Activated CD4-positive, CD25-positive, alpha-beta regulatory T cell treated with anti-CD3 and anti-CD28 coated beads, Interleukin-2, amount 50 U/mL, for 24 hours (primary cell): Measurements from ENCODE around the gene KLHDC9.
"Not testable (repeated sequence)": the region's sequence is repeated elsewhere in the genome, so short reads cannot be mapped to it uniquely, and the experiment has no call there.

Source experiments
- ATAC-seq, 2 donors: fragments of 150-1000 bp; cut with Tn5 transposase; one replicate each; pipeline ENCODE4 v1.10.0; 2021; ENCODE audit warnings: mild to moderate bottlenecking in 1 of 2, moderate library complexity in 1 of 2

KLHDC9 gene

DNA sequence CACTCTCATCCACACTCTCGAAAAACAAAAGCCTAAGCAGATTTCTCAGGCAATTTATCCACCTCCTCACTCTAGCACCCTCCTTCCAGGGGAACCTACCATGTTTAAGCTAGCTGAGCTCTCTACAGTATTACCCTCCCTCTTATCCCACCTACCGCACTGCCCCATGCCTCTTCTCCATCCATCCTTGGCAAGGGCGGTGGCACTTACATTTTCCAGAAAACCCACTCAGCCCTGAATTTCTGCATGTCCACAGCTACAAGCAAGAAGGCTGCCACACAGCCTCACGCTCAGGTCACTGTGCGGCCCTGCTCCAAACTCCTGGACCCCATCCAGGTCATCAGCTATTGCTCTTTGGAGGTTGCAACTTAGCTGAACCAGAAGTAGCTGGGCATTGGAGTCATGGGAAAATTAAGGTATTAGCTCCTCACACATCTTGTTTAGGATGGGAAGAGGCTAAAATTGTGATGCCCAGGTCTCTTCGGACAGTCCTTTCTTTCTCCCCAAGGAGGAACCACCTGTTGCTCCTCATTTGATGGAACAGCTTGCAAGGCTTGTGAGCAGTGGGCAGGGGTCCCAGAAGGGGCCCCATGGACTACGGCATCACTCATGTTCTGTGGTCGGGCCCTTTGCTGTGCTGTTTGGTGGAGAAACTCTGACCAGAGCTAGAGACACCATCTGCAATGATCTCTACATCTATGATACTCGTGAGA, 1.1 kb downstream of the KLHDC9 start:
- no peak for ATAC-seq

GRCh38 chr1:161100556-161100955, 2.4 kb downstream of the KLHDC9 start:
- ATAC-seq: no peak

DNA sequence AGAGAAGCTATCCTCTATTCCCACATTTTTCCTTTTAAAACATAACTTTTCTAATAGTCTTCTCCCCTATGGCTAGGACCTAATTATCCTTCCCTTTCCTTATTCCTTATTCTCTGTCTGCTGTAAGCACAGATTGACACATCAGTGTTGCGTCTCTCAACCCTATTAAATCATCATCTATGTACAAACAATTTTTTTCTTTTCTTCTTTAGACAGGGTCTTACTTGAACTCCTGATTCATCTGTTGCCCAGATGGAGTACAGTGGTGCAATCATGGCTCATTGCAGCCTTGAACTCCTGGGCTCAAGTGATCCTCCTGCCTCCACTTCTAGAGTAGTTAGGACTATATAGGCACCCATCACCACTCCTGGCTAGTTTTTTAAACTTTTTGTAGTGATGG, 8.3 kb downstream of the KLHDC9 start:
- no peak for ATAC-seq

DNA sequence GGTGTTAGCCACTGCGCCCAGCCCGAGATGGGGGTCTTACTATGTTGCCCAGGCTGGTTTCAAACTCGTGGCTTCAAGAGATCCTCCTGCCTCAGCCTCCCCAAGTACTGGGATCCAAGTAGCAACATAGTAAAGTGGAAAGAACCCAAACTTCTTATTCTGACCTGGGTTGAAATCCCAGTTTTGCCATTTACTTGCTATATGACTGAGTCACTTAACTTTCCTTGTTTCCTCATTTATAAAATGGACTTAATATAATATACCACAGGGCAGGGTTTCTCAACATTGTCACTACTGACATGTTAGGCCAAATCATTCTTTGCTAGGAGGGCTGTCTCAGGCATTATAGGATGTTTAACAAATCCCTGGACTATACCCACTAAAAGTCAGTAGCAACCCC, 13.0 kb downstream of the KLHDC9 start:
- ATAC-seq: no peak

GRCh38 chr1:161111527-161111926, 13.4 kb downstream of the KLHDC9 start:
- no peak for ATAC-seq

DNA sequence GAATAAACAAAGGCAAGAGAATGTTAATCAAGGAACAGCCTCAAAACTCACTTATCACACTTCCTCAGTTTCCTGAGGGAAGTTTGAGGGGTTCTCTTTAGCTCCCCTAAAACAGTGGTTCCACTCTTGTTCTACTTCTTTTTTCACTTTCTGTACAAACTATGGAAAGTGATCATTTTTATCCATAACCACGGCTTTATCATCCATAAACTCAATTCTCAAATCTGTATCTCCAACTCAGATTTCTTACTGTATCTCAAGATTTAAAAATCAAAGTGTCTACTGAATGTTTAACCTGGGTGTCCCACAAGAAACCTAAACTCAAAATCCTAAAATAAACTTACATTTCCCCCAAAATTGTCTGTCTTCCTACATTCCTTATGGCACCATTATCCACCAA, 15.8 kb downstream of the KLHDC9 start:
- no peak for ATAC-seq

DNA sequence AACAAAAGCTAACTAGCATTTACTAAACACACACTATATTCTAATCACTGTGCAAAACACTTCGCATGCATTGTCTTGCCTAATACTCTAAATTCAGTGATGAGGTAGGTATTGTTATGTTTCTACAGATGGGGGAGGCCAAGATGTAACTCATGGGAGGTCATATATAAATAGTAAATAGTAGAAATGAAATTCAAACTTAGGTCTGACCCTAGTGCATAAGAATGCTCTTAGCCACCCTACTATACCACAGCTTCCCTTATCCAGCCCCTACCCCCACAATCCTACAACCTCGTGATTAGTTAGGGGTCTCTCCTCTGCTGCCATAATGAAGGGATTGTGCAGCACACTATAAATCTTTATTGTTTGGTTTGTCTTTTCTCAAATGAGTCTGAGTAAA, 16.4 kb downstream of the KLHDC9 start:
- ATAC-seq: no peak

DNA sequence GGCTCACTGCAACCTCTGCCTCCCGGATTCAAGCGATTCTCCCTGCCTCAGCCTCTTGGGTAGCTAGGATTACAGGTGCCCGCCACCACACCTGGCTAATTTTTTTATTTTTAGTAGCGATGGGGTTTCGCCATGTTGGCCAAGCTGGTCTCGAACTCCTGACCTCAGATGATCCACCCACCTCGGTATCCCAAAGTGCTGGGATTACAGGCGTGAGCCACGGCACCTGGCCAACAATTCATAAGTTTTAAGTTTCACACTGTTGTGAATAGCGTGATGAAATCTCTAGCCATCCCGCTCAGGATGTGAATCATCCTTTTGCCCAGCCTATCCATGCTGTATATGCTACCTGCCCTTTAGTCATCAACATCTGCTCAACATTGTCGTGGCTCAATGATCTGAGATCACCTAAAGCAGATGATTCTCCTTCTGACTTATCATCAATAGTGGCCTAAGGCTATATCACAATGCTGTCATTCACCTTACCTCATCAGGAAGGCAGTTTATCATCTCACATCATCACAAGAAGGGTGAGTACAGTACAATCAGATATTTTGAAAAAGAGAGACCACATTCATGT, 17.1 kb downstream of the KLHDC9 start:
- ATAC-seq: peak; percentile 80

DNA sequence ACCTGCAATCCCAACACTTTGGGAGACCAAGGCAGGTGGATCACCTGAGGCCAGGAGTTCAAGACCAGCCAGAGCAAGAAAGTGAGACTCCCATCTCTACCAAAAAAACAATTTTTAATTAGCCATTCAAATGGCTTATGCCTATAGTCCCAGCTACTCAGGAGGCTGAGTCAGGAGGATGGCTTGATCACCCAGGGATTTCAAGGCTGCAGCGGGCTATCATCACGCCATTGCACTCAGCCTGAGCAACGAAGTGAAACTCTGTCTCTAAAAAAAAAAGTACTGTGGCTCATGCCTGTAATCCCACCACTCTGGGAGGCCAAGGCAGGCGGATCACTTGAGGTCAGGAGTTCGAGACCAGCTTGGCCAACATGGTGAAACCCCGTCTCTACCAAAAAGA, 17.8 kb downstream of the KLHDC9 start:
- not testable (repeated sequence) for ATAC-seq

- ATAC-seq: peak; percentile 56 to 59
These were observed 19.8 kb downstream of the KLHDC9 start, which contains the start of the genes NIT1 and PFDN2 for GRCh38 chr1:161117759-161118581. NIT1 (plus strand) TSS chr1:161118105; CDS start chr1:161118177, 72 bp downstream. PFDN2 (minus strand) TSS chr1:161118037; CDS start chr1:161118026, 11 bp downstream.

- peak; percentile 49 to 58 for ATAC-seq
These were observed 21.1 kb downstream of the KLHDC9 start for GRCh38 chr1:161119092-161119903.

- no peak for ATAC-seq
These were observed 23.0 kb downstream of the KLHDC9 start for GRCh38 chr1:161121042-161121650.

- no peak for ATAC-seq
These were observed 23.7 kb downstream of the KLHDC9 start for GRCh38 chr1:161121834-161122233.

DNA sequence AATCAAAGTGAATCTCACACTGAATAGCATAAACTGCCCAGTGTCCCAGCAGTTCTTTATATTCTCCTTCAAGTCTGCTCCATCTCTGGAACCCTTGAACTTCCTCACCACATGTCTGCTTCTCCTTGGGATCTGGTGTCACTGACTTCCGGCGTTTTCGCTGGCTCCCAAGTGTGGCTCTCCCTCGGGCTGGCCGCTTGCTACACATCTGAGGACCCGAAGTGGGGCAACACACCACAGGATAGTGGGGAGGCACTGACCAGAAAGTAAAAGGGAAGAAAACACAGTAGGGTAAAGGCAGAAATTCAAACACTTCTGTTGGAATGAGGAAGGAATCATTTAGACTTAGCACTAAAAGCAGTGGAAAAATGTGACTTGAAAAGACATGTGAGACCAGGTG, 24.8 kb downstream of the KLHDC9 start:
- no peak for ATAC-seq

GRCh38 chr1:161127649-161128048, 29.5 kb downstream of the KLHDC9 start:
- no peak for ATAC-seq

DNA sequence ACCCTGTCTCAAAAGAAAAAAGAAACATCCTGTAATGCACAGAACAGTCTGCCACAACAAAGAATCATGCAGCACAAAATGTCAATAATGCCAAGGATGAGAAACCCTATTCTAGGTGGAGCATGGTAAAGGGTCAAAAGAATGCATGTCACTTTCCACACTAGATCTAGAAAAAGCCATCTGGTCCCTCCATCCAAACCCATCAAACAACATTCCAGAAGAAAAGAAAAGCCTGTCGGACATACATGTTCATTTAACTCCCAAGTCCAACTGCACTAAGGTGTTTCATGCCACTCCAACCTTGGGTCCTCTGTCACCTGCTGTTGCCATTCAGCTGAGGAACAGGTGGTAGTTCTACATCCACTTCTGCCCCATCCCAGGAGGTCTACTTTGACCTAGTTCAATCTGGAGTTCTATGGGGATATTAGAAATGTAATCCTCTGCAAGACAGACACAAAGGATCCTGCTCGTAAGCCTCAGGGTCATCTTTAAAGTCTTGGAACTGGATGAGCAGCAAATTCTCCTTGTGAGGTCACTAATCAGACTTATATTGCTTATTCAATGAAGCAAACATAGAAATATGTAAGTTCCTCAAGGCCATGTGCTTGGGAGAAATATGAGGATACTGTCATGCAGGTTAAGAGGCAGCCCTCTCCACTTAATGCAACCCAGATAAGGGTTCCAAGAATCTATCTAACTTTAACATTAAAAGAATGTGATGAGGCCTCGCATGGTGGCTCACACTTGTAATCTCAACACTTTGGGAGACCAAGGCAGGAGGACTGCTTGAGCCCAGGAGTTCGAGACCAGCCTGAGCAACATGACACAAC, 30.6 kb downstream of the KLHDC9 start:
- no peak for ATAC-seq

- no peak for ATAC-seq
These were observed 32.1 kb downstream of the KLHDC9 start for GRCh38 chr1:161130266-161130665.

- ATAC-seq: no peak
These were observed 33.6 kb downstream of the KLHDC9 start for GRCh38 chr1:161131523-161132409.

DNA sequence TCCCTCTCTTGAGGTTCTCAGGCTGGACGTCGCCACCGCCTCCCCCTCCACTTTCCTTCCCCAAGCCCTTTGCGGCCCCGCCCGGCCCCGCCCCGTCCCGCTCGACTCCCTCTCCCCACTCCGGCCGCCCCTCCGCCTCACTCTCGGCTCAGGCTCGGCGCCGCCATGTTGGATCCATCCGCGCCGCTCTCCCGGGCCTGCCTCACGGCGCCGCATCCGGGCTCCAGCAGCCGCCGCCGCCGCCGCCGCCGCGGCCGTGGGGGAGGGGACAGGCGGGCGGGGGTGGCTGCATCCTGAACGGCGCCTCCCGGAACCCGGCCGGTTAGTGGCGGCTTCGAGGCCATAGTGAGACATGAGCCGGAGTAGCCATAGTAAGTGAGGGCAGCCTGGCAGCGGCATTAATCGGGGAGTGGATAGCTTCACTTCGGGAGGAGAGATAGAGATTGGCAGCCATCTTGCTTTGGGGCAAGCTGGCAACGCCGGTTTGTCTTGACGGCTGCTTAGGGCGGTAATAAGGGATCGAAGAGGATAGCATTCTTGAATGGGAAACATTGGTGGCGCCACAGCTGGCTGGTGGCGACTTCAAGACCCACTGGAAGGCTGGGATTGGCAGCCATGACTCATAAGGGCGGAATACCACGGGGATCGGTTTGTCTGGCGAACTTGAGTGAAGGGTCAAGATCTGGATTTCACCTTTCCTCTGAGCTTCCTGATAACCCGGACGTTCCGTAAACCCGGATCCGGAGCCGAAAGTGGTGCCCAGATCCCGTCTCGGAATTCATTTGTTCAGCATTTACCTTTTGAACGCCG, 34.5 kb downstream of the KLHDC9 start, which contains the start of gene DEDD:
DEDD (minus strand) TSS at position 258 of the 810 bp plus-strand sequence. CDS start 8,205 bp downstream, outside the sequence.
- peak; percentile 96 to 97 for ATAC-seq
